Ramos (cell line): Measurements from ENCODE around the gene PXDC1.

Source experiments
- in situ Hi-C: fragments of 300-500 bp; cut with MboI; formaldehyde crosslinking; loops from one replicate; pipeline ENCODE4 v1.14.3; 2022; ENCODE audit warnings: low sequenced_read_pairs; ENCODE audit not compliant: unreplicated experiment

The PXDC1 gene

DNA sequence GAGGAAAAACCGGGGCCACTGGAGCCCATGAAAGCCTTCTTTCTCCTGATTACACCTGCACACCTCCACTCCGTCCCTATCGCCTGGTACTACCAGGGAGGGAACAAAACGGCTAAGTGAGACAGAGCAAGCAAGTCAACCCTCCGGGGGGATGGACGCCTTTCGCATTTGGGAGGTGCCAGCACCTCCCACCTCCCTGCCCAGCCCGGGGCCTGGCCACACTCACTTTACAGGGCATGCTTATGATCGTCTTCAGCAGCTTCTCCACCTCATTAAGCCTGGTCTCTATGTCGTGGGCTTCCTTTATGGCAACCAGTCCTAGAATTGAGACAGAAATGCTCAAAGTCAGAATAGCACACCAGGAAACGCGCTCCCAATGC is 13.7 kb downstream of the PXDC1 start:
- in situ Hi-C loops: loop anchor here (10.0 to 25.0 kb wide), 2 partner anchors 323 to 751 kb away; partner anchors contain the start of gene NQO2

DNA sequence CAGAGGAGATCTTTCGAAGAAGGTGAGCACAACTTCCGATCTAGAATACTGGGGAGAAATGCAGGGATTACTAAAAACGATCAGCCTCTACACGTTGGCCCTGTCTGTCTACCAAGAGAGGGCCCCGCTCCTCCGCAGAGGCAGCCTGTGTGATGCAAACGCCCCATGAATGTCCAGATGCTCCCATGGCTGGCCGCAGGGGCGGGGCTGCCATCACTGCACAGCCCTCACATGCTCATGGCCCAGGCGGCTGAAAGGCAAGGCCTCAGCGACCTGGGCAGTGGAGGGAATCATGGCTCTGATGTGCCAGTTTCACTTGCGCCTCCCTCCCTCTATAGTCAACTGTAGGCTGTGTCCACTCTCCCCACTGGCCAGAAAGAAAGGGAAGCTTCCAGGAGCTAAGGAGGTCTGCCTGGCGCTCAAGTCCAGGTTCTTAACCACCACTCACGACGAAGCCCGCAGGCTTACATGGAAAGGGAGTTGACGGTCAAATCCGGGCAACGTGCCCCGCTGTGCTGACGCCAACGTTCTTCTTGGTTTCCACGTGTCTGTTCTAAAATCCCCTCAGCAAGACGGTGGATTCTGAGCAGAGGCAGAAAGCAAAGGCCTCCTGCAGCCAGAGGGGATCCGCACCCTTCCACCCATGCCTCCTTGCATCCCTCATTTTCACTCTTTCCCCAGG is 14.2 kb downstream of the PXDC1 start:
- in situ Hi-C loops: loop anchor here (10.0 to 25.0 kb wide), 2 partner anchors 322 to 750 kb away; partner anchors contain the start of gene NQO2

DNA sequence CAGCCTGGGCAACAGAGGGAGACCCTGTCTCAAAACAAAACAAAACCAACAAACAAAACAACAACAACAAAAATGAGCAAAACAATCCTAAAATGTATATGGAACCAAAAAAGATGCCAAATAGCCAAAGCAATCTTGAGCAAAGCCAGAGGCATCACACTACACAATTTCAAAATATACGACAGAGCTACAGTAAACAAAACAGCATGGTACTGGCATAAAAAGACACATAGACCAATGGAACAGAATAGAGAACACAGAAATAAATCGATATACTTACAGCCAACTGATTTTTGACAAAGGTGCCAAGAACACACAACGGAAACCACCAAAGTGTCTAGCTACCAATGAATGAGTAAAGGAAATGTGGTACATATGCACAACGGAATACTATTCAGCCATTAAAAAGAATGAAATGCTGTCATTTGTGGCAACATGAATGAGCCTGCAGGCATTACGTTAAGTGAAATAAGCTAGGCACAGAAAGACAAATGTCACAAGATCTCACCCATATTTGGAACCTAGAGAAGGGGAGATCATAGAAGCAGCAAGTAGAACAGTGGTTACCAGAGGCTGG is 16.4 kb downstream of the PXDC1 start:
- in situ Hi-C loops: loop anchor here (10.0 to 25.0 kb wide), 2 partner anchors 320 to 748 kb away; partner anchors contain the start of gene NQO2

DNA sequence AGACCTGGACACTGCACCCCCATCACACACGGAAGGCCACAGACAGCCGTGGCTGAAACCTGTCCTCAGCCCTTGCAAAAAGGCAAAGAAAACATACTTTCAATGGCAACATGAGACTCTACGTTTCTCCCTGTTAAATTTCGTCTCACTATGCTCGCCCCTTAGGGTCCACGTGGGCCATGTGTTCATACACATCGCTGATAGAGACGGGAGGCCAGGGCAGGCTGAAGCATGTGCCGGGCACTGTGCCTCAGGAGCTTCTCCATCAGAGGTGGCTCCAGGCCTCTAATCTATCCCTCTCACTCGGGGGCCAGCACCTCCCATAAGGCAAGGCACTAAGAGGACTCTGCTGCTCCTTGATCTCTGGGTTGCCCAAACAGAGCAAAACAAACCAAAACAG is 17.5 kb downstream of the PXDC1 start:
- in situ Hi-C loops: loop anchor here (5.0 to 25.0 kb wide), 3 partner anchors 319 to 747 kb away; partner anchors contain the start of gene NQO2

DNA sequence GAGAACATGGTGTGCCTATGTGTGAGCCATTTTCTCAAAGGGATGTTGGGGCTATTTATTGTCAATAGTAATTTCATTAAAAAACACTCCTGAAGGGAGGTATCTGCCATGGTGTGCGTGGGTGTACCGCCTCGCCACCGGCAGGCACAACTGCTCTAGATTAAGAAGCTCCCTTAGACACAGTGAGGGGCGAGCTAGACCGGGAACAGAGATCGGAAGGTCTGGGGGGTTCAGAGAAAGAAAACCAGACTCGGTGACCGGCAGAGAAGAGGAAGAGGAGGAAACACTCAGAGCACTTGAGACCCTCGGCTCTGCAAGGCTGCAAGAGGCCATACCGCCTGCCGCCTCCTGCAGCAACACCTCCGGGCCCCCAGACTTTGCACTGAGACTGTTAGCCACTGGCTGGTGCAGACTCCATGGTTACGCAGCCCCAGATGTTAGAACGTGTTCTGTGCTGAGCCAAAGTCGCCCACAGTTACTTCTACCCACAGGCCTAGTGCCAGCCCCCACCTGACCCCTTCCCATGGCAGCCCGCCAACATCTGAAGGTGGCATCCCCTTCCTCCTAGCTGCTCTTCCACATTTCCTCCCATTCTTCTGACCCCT is 18.1 kb downstream of the PXDC1 start:
- in situ Hi-C loops: loop anchor here (5.0 to 25.0 kb wide), 3 partner anchors 319 to 746 kb away; partner anchors contain the start of gene NQO2

DNA sequence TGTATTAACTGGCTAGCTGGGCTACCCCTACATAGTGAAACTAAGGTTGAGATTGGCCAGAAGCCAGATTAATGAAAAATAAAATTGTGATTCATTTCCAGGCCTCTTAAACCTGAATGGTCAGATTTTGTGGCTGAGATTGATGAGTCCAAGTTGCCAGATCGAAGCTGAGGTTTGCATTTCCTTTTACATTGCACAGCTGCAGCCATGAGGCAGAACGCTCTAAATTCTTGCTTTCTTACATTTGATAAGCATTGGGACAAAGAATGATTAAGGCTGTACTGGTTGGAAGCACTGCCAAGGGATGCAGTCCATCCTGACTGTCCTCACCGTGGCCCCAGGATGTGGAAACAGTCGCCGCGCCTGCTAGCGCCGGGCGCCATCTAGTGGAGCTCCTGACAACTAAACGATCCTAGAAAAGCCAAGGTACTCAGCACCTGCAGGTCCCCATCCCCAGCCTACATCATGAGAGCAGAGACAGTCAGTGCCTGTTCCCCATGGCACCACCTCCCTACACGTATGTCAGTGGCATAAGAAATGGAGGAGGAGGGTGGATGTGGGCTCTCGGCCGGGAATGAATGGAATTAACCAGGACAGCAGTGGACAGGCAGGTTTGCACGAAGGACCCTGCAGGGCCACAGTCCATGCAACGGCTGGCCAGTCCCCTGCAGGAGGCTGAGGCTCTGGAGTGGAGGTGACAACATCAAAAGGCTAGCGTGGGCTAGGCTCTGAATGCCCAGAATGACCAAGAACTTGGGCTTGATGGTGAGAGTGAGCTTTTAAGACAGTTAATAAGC is 19.0 kb downstream of the PXDC1 start:
- in situ Hi-C loops: loop anchor here (5.0 to 25.0 kb wide), 3 partner anchors 318 to 745 kb away; partner anchors contain the start of gene NQO2

DNA sequence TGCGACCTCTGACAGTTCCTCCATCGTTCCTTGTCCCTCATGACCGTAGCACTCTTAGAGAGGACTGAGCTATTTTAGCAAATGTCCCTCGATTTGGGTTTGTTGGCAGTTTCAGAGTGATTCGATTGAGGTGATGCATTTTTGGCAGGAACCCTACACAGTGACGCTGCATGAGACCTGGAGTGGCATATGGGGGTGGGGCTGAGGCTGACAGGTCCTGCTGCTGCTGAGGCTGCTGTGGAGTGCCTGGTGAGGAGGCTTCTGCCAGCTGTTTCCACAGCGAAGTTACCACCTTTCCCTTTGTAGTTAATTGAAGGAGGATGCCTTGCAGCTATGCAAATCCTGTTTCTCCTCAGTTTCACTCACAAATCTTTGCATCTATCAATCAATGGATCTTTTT is 19.8 kb downstream of the PXDC1 start:
- in situ Hi-C loops: loop anchor here (5.0 to 25.0 kb wide), 3 partner anchors 317 to 744 kb away; partner anchors contain the start of gene NQO2

DNA sequence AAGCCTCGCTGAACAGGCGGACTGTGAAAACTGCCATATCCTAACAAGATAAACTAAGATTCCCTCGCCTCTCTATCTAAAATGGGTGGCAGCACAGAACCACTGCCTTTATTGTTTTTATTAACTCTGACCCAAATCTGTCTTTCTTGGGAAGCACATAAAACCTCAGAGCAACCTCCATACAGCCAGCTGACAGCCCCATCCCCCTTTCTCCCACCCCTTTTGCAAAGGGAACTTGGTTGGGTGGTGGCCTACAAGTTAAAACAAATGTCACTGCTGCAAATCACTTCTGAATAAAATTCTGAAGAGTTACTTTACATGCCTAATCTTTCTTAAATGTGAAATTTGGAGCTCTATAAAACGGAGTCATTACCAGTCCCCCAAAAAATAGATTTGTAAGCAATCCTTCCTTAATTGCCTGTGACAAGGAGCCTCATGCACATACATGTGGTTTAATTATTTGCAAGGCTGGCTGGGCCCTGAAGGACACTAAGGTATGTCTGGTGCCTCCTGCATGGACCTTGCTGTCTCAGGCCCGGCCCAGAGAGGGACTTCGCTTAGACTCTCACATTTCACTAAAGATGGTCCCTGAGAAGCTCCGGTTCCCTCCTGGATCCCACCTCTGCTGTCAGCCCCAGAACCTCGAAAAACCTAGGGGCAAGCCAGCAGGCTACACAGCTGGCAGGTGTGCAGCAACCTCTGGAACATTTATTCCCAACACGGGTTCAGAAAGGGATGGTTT is 21.7 kb downstream of the PXDC1 start:
- in situ Hi-C loops: loop anchor here (5.0 to 25.0 kb wide), 3 partner anchors 315 to 742 kb away; partner anchors contain the start of gene NQO2

DNA sequence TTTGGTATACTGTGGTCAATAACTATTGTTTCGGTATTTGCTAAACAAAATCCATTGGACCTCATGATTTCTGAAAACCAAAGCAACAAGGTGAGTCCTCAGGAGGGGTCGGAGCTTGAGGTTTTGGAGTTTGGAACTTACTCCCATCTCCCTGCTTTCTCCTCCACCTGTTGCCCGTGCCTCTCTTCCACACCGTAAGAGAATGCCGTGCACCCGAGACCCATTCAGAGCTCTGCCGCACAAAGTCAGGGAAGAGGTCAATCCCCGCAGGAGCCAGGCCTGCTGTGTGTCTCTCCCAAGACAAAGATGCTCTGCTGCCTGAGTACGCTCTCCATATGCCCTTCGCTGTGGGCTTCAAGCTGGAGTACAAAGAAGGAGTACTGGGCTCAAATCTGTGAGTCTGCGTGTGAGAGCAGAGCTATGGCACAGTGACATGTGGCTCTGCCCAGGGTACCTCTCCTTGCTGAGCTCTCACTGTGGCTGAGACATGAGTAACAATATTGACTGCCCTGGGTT is 23.9 kb downstream of the PXDC1 start:
- in situ Hi-C loops: loop anchor here (25.0 kb wide), 1 partner anchor 740 kb away; the partner anchor contains the start of gene NQO2

DNA sequence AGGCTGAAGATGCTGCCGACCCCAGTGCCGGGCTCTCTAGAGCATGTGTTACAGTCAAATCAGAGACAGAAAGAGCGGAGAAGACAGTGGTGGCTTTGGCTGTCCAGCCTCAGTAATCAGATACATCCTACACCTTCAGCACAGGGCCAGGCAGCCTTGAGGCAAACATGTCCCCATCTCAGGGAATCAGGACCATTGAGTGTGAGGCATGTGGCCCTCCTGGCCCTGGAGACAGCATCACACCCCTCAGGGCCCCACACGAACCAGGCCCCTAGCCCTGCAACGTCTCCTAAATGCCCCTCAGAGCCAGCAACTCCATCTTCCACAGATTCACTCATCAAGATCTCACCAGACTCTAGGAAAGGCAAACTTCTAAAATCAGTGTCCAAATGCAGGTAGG is 24.5 kb downstream of the PXDC1 start:
- in situ Hi-C loops: loop anchor here (25.0 kb wide), 1 partner anchor 740 kb away; the partner anchor contains the start of gene NQO2

DNA sequence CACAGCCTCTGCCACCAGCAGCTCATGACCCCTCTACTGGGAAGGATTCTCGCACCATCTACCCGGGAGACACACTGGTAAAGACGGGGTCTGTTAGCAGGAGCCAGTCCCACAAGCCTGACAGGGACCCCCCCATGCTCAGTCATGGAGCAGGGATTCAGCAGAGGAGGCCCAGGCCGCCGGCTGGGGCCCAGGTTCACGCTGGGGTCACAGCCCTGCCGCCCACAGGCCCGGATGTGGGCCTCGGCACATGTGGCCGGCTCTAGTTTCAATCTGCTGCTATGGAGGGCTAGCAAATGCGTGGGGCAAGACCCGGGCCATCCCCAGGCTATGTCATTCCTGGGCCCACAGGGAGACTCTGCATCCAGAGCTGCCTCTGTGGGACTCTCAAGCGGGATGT is 25.1 kb downstream of the PXDC1 start:
- in situ Hi-C loops: loop anchor here (25.0 kb wide), 1 partner anchor 739 kb away; the partner anchor contains the start of gene NQO2

DNA sequence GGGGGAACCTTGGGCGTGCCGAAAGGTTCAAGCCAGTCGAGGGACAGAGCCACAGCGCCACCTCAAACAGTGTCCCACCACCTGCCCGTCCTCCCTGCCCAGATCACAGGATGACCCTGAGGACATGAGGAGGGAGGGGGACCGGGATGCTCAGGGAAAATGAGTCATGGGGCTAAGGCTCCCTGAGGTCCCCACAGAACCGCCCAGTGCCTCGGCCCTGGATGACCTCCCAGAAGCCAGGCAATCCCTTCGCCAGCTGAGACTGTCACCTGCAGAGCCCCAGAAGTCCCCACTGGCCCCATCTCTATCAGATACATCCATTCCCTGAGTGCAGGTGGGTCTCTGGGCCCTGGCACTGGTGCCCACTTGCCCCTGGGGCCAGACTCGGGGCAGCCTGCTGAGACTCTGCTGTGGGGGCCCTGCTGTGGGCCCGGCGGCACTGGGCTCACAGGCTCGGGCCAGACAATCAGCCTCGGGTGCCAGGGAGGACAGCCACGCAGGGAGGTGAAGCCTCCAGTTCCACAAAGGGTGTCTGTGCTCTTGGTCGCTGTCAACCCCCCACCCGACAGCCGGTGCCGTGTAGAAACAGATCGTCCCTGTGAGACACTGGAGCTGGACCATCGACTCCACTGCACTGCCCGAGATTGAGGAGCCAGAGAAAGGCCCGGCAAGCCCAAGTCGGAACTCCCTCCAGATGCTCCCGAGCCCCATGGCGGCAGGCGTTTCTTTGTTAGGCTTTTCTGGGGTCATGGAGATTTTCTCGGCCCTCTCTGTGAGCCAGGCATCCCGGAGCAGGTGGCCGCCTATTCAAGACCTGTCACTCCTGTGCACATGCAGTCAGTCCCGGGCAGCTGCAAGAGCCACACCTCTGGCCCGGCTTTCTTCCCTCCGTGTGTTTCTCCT is 26.1 kb downstream of the PXDC1 start:
- in situ Hi-C loops: loop anchor here (25.0 kb wide), 1 partner anchor 738 kb away; the partner anchor contains the start of gene NQO2

DNA sequence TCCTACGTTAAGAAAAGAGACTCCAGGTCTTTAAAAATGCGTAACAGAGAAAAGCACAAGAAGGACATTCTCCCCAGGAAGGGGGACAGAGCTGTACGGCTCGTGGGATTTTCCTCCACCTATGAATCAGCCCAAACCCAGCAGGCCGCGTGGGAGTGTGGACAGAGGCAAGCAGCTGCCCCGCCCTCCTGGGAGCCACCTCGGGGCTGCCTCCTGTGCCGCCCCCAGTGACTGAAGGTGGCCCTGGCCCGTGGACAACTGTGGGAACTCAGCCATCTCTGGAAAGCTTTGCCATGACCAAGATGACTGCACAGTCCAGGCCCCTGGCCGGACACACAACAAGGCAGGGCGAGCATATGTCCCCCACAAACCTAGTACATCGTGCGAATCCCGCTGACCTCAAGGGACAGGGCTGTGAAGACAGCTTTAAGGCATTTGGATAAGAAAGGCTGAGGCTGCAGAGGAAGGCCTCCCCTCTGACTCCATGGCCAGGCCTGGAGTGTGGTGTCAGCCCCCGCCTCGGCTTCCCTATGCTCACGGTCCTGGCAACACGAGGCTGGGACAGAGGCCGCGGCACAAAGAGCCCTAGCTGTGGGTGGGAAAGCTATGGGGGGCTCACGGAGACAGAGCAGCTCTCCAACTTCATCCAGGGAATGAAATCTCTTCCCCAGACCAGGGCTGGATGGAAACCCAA is 26.9 kb downstream of the PXDC1 start:
- in situ Hi-C loops: loop anchor here (25.0 kb wide), 1 partner anchor 737 kb away; the partner anchor contains the start of gene NQO2

DNA sequence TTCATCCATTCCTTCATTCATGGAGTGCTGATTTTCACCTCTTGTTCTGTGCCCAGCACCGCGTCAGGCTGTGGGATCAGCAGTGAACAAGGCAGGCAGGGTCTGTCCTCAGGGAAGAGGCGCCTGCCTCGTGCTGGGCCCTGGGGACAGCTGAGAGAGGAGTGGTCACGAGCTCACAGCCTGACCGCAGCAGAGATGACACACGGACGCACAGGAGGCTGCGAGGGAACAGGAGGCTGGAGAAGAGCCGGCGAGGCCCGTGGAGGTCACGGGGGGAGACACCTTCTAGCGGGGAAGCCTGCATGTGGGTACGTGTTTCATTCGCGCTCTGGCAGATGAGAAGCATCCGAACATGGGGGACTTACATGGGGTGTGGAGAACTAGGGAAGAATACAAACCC is 27.5 kb downstream of the PXDC1 start:
- in situ Hi-C loops: no loop called here

DNA sequence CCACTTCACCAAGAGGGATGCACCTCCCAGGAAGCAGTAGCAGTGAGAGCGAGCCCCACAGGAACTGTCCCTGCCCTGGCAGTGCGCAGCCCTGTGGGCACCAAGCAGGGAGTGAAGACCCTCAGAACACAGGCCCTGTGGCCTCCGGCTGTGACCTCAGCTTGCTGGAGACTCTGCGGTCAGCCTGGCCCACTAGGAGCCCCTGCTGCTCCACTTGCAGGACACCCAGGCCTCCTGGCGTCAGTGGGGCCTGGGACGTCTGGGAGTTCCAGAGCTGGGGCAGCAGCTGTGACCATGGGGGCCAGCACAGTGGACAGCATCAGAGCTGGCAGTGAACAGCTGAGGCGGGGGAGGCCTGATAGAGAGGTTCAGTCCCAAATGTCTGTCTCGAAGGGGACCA is 28.3 kb downstream of the PXDC1 start:
- in situ Hi-C loops: no loop called here

DNA sequence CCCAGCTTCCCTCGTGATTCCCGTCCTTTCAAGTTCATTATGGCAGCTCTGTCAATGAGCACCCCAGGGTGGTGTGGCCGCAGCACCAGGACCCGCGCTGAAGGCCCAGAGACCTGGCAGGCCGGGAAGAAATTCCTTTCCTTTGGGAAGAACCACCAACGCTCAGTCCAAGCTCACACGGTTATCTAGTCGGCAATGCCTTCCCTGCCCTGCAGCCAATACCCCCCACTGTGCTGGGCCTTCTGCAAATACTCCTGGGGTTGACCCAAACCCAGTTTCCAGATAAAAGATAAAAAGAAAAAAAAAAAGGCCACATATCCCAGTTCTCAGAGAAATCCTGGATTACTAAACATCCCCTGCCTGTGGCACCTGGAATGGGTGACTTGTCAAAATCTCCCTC is 28.7 kb downstream of the PXDC1 start:
- in situ Hi-C loops: no loop called here

DNA sequence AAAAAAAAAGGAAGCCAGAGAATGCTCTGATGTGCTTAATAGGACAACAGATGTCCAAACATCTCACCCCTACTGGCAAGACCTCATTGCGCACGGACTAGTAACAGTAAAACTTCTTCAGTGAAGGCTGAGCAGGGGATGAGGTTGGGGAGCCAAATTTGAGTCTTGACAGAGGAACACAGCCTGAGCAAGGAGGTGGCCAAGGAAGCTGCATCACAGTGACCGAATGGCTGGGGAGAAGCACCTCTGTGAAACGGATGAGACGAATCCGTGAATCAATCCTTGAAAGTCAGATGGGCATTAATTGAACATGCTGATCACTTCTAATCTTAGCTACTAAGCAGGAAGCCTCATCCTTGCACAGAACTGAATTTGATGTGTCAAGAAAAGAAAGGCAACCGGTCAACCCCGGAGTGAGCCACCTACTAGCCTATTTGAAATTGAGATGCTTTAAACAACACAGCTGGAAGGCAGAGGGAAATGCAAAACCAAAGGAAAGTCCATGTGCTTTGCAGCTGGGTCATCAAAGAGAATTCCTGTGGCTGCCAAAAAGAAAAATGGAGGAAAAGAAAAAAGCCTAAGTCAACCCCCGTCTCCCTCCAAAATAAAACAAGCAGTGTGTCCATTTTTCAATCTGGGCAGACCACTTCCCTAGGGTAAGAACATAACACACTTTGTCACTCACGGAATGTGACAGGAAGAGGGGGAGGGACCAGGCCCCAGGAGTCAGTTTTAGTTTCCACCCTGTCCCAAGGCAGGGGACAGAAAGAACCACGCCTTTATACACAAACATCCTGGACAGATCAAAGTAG is 29.5 kb downstream of the PXDC1 start:
- in situ Hi-C loops: no loop called here
